HG03469 (cell line): ENCODE results near the gene SERINC5.

Experiments used
- ATAC-seq: cut with Tn5 transposase; IDR thresholded peaks from one replicate; pipeline ENCODE4 v1.9.1; 2021; ENCODE audit warnings: mild to moderate bottlenecking, moderate library complexity, moderate number of reproducible peaks; ENCODE audit not compliant: unreplicated experiment

SERINC5 gene

GRCh38 chr5:80230269-80230992 is 25.4 kb downstream of the SERINC5 start:
- no peak for ATAC-seq

- no peak for ATAC-seq
These were observed 26.0 kb downstream of the SERINC5 start for GRCh38 chr5:80229902-80230255.

GRCh38 chr5:80227979-80228596 is 27.8 kb downstream of the SERINC5 start:
- no peak for ATAC-seq

- no peak for ATAC-seq
These were observed 29.9 kb downstream of the SERINC5 start for GRCh38 chr5:80225934-80226326.

- ATAC-seq: no peak
These were observed 30.5 kb downstream of the SERINC5 start for GRCh38 chr5:80225189-80225933.

GRCh38 chr5:80223561-80223960 is 32.3 kb downstream of the SERINC5 start:
- no peak for ATAC-seq

- ATAC-seq: no peak
These were observed 35.5 kb downstream of the SERINC5 start for GRCh38 chr5:80220245-80220897.

- no peak for ATAC-seq
These were observed 36.5 kb downstream of the SERINC5 start for GRCh38 chr5:80219391-80219790.

- no peak for ATAC-seq
These were observed 38.2 kb downstream of the SERINC5 start for GRCh38 chr5:80217667-80218066.

- ATAC-seq: no peak
These were observed 38.9 kb downstream of the SERINC5 start for GRCh38 chr5:80216753-80217596.

- no peak for ATAC-seq
These were observed 39.8 kb downstream of the SERINC5 start for GRCh38 chr5:80216096-80216495.

GRCh38 chr5:80215523-80215922 is 40.3 kb downstream of the SERINC5 start:
- no peak for ATAC-seq

GRCh38 chr5:80213466-80213865 is 42.4 kb downstream of the SERINC5 start:
- no peak for ATAC-seq

- ATAC-seq: no peak
These were observed 43.6 kb downstream of the SERINC5 start for GRCh38 chr5:80212171-80212667.

- no peak for ATAC-seq
These were observed 44.5 kb downstream of the SERINC5 start for GRCh38 chr5:80211327-80211726.

GRCh38 chr5:80210014-80210413 is 45.8 kb downstream of the SERINC5 start:
- ATAC-seq: no peak

GRCh38 chr5:80208381-80208780 is 47.5 kb downstream of the SERINC5 start:
- ATAC-seq: no peak

- ATAC-seq: no peak
These were observed 48.0 kb downstream of the SERINC5 start for GRCh38 chr5:80207832-80208231.

GRCh38 chr5:80206282-80206681 is 49.6 kb downstream of the SERINC5 start:
- no peak for ATAC-seq

- ATAC-seq: no peak
These were observed 50.0 kb downstream of the SERINC5 start for GRCh38 chr5:80205846-80206245.
